Measurements from ENCODE around the gene ACP6.

DNA sequence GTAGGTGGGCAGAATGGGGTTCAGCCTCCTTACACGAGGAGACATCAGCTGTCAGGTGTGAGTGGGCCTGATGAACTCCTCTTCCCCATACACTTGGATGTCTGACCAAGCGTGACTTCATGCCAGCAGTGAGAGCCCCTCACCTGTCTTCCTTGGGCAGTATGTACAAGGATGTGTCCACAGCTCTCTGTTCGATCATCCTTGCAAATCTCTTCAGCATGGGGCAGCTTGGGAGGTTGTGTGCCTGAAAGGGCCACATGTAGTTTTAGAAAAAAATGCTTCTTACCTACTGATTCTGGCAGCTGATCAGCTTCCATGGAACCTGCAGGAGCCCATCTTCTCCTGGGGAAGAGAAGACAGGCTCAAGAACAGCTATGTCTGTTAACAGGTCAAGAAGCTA is 18.0 kb downstream of the ACP6 start:
- TF ChIP-seq, protein P1, sequence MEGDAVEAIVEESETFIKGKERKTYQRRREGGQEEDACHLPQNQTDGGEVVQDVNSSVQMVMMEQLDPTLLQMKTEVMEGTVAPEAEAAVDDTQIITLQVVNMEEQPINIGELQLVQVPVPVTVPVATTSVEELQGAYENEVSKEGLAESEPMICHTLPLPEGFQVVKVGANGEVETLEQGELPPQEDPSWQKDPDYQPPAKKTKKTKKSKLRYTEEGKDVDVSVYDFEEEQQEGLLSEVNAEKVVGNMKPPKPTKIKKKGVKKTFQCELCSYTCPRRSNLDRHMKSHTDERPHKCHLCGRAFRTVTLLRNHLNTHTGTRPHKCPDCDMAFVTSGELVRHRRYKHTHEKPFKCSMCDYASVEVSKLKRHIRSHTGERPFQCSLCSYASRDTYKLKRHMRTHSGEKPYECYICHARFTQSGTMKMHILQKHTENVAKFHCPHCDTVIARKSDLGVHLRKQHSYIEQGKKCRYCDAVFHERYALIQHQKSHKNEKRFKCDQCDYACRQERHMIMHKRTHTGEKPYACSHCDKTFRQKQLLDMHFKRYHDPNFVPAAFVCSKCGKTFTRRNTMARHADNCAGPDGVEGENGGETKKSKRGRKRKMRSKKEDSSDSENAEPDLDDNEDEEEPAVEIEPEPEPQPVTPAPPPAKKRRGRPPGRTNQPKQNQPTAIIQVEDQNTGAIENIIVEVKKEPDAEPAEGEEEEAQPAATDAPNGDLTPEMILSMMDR (IDR thresholded peaks at IDR 0.05): no peak
- TF ChIP-seq POLR2AphosphoS5 (IDR thresholded peaks at IDR 0.05): no peak
- no peak for TF ChIP-seq POLR2A (IDR thresholded peaks at IDR 0.05)
- TF ChIP-seq EP300 (IDR thresholded peaks at IDR 0.05): no peak
